ENCODE results near the gene UBA3. TPM values are rescaled to one million over a fixed set of nuclear protein-coding genes. Genes with fewer than 3 reads are reported as not detected.

Gene UBA3
- total and polyA plus RNA-seq, 3 donors from 2014 or later, result 39.8 to 56.2 (median 43.1) TPM

DNA sequence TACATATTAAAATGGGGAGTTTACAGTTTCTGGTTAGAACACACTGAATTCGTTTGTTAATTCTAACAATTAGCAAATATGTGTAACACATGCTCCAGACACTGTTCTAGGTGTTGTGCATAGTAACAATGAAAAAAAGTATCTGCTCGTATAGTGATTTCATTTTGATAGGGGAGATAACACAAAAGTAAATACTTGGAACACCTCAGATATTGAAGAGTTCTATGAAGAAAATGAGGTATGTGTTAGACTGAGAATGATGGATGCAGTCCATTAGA lies 21.3 kb downstream of the UBA3 start:
- 85 to 90% methylated on average over 2 of the region's 2 CpGs for WGBS, 2 donors
- H3K9me3 ChIP-seq, result no peaks in the 10 kb centered on the region
- DNase-seq, result no peak
- intact Hi-C loops (cut with DNase I; ENCODE audit: low total_unique reads), result no loop called here
- TF ChIP-seq POLR2A (IDR thresholded peaks at IDR 0.05), result no peak
- TF ChIP-seq, protein P1, sequence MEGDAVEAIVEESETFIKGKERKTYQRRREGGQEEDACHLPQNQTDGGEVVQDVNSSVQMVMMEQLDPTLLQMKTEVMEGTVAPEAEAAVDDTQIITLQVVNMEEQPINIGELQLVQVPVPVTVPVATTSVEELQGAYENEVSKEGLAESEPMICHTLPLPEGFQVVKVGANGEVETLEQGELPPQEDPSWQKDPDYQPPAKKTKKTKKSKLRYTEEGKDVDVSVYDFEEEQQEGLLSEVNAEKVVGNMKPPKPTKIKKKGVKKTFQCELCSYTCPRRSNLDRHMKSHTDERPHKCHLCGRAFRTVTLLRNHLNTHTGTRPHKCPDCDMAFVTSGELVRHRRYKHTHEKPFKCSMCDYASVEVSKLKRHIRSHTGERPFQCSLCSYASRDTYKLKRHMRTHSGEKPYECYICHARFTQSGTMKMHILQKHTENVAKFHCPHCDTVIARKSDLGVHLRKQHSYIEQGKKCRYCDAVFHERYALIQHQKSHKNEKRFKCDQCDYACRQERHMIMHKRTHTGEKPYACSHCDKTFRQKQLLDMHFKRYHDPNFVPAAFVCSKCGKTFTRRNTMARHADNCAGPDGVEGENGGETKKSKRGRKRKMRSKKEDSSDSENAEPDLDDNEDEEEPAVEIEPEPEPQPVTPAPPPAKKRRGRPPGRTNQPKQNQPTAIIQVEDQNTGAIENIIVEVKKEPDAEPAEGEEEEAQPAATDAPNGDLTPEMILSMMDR (IDR thresholded peaks at IDR 0.05), result no peak
- H3K4me3 ChIP-seq, result no peak overlapping the region
- no peaks in the 10 kb centered on the region for H3K27me3 ChIP-seq
- H3K36me3 ChIP-seq (ENCODE audit: low read depth, missing control alignments), result no peaks in the 10 kb centered on the region
- H3K27ac ChIP-seq, result no peak overlapping the region
- H3K4me1 ChIP-seq, result no peaks in the 10 kb centered on the region

DNA sequence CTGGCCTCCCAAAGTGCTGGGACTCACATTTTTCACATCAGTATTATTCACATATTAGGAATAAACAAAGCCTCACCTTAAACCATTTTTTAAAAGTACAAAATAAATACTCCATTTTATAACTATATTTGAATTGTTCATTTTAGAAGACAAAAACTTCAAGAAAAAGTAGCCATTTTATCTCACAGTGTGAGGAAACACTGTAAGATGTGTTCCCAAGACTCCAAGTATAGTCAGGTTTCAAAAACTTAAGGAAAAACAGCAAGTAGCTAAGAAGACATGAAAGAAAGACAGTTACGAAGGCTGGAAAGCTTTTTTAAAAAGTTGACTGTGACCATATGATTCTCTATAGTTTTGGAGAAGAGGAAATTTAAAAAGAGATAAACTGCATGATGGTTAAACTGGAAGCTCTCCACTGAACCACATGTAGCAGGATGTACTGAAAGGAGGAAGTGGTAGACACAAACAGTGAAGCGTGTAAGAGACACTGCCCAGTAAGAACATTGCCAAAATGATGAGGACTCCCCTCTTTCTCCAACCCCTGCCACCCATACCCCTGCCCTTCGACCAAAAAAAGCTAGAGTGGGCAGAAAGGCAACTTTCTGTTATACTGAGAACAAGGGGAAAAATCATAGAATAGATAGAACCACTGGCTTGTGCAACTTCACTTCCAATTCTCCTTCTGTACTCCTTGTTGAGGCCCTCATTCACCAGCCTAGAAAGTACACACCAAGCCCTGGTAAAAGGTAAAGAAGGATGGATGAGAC lies 21.8 kb downstream of the UBA3 start:
- intact Hi-C loops (cut with DNase I; ENCODE audit: low total_unique reads), result no loop called here
- Histone ChIP-seq H3K27ac (no peak overlapping the region), H3K36me3 (ENCODE audit: low read depth, missing control alignments) (no peaks in the 10 kb centered on the region), H3K4me1 (no peaks in the 10 kb centered on the region), H3K9me3 (no peaks in the 10 kb centered on the region), H3K27me3 (no peaks in the 10 kb centered on the region), H3K4me3 (no peak overlapping the region)
- no peak for TF ChIP-seq POLR2A (IDR thresholded peaks at IDR 0.05)
- TF ChIP-seq, protein P1 (IDR thresholded peaks at IDR 0.05), result no peak
- DNase-seq, result no peak
- WGBS, 2 donors, result 80 to 88% methylated on average over 3 of the region's 3 CpGs

DNA sequence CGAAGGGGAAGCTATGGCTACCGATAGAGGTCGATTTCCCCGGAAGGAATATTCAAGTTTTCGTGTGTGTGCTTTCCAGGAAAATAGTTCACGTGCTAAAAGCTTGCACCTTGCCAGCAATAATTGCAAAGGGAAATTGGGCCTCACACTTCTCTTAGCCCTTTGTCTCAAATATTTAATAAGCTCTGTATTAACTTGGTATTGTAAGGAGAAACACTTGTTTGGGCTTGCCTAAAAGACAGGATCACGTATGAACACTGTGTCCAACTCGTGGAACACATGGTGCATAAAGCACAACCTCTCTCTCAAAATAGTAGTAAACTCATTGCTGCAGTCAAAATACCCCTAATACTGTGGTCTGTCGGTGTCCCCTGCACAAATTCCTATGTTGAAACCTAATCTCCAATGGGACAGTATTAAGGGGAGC lies 27.7 kb downstream of the UBA3 start:
- intact Hi-C loops (cut with DNase I; ENCODE audit: low total_unique reads), result no loop called here
- TF ChIP-seq, protein P1 (IDR thresholded peaks at IDR 0.05), result no peak
- no peak for TF ChIP-seq POLR2A (IDR thresholded peaks at IDR 0.05)
- no peaks in the 10 kb centered on the region for H3K4me1 ChIP-seq
- DNase-seq, result no peak
- peak overlapping the region; percentile 82 to 87 for H3K4me3 ChIP-seq
- H3K27me3 ChIP-seq, result no peaks in the 10 kb centered on the region
- H3K9me3 ChIP-seq, result no peaks in the 10 kb centered on the region
- peak overlapping the region; percentile 87 to 95 for H3K27ac ChIP-seq
- H3K36me3 ChIP-seq (ENCODE audit: low read depth, missing control alignments), result no peaks in the 10 kb centered on the region
- WGBS, 2 donors, result 4 to 6% methylated on average over 9 of the region's 9 CpGs

DNA sequence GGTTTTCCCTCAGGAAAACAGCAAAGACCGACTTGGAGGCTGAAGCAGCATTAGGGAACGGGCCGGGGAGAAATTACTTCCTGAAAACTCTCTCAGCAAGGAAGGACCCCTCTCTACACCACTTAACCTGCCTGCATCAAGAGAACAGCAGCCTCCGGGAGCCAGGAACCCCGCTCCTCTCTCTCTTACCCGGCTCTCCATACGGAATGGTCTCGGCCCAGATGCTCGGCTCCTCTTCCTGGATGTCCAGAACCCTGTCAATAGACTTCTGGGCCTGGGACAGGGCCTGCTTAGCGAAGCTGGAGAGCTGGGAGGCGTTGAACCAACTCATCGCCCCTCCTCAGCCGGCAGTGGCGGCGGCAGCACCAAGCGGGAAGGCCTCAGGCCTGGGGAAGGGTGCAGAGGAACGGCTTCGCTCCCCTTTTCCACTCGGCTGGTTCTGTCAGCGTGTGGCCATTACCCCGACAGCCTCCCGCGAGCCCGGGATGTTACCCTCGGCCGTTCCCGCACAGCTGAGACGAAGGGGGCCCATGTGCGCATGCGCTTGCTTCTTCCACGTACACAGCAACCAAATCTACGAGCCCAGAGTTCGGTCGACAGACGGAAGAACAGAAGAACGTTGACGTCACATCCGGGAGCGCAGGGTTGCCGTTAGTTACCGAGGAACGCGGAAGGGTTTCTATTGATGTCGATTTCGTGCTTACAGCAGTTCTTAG lies 28.3 kb downstream of the UBA3 start, which contains the start of gene TMF1:
TMF1 (minus strand) TSS at position 578 of the 716 bp plus-strand sequence; CDS start at position 331, 247 bp downstream.
- no peaks in the 10 kb centered on the region for H3K4me1 ChIP-seq
- H3K4me3 ChIP-seq, result peak within 1 kb of the TSS; percentile 82 to 87
- TF ChIP-seq POLR2A (IDR thresholded peaks at IDR 0.05), result peak; percentile 61
- TF ChIP-seq, protein P1 (IDR thresholded peaks at IDR 0.05), result no peak
- intact Hi-C loops (cut with DNase I; ENCODE audit: low total_unique reads), result no loop called here
- H3K9me3 ChIP-seq, result no peaks in the 10 kb centered on the region
- WGBS, 2 donors, result 0% methylated on average over 42 to 45 of the region's 45 CpGs
- peak within 1 kb of the TSS; percentile 87 to 95 for H3K27ac ChIP-seq
- no peaks in the 10 kb centered on the region for H3K36me3 ChIP-seq (ENCODE audit: low read depth, missing control alignments)
- peak; percentile 99 for DNase-seq
- no peaks in the 10 kb centered on the region for H3K27me3 ChIP-seq
